Breast epithelium (tissue), 3 donors: ENCODE data around the gene PURB.
"Not testable (repeated sequence)": the region's sequence is repeated elsewhere in the genome, so short reads cannot be mapped to it uniquely, and the experiment has no call there.

ENCODE experiments used
- POLR2A ChIP-seq: fragments of 450-650 bp; IDR thresholded peaks from one replicate; pipeline ENCODE4 v1.6.1; 2016; ENCODE audit warnings: antibody characterized with exemption, mild to moderate bottlenecking, moderate library complexity
- TF ChIP-seq, protein P1 (sequence below), 3 donors: fragments of 450-650 bp; IDR thresholded peaks; one replicate each; pipeline ENCODE4 v1.5.1; 2016 to 2017; ENCODE audit warnings: antibody characterized with exemption in 3 of 3, mild to moderate bottlenecking in 3 of 3, moderate library complexity in 3 of 3

DNA sequence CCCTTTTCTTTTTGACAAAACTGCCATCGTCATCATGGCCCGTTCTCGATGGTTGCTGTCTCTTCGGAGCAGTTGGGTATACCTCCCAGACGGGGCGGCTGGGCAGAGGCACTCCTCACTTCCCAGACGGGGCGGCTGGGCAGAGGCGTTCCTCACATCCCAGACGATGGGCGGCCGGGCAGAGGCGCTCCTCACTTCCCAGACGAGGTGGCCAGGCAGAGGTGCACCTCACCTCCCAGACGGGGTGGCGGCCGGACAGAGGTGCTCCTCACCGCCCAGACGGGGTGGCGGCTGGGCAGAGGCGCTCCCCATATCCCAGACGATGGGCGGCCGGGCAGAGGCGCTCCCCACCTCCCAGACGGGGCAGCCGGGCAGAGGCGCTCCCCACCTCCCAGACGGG is 14.6 kb downstream of the PURB start:
- TF ChIP-seq, protein P1, sequence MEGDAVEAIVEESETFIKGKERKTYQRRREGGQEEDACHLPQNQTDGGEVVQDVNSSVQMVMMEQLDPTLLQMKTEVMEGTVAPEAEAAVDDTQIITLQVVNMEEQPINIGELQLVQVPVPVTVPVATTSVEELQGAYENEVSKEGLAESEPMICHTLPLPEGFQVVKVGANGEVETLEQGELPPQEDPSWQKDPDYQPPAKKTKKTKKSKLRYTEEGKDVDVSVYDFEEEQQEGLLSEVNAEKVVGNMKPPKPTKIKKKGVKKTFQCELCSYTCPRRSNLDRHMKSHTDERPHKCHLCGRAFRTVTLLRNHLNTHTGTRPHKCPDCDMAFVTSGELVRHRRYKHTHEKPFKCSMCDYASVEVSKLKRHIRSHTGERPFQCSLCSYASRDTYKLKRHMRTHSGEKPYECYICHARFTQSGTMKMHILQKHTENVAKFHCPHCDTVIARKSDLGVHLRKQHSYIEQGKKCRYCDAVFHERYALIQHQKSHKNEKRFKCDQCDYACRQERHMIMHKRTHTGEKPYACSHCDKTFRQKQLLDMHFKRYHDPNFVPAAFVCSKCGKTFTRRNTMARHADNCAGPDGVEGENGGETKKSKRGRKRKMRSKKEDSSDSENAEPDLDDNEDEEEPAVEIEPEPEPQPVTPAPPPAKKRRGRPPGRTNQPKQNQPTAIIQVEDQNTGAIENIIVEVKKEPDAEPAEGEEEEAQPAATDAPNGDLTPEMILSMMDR (IDR thresholded peaks at IDR 0.05): not testable (repeated sequence)
- TF ChIP-seq POLR2A: not testable (repeated sequence)
